Germinal center (tissue), 1 donor: ENCODE measurements around the gene PPP3CA.

ENCODE experiments used
- DNase-seq: peaks from one replicate; pipeline ENCODE4 v3.0.0; 2012; ENCODE audit warnings: mixed read lengths, low spot score

The PPP3CA gene

DNA sequence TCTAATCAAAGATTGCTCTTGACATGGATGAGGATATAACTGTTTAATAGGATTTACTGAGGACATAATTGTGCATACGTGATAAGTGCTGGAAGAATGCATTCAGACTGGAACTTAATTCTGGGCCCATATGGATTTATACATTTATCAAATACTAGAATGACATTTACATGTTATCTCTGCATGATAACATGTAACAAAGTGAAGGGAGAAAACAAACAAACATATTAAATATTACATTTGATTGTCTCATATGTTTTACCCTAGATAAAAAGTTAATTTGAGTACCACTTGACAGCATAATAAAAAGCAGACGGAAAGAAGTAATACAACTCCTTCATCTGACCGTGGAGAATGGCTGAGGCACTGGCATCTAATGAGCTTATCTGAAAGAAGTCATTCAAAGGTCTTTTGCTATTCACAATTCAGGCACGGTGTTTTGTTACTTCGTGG, 297.8 kb downstream of the PPP3CA start:
- no peak for DNase-seq

DNA sequence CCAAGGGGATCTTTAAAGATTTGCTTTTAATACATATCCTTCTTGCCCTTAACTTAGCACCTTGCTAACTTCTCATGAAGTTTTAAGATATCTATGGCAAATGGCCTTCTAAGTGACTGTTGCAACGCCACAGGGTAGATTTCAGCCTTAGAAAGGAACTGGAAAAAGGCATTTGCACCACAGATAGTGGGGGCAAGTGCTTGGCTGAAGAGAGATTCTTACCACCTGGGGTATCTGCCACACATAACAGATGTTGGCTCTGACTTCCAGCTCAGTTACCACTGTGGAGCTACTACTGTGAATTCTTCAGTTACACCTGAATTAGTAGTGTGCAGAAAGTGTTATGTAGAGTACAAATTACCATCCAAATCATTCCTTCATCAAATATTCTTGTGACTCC, 302.6 kb downstream of the PPP3CA start:
- no peak for DNase-seq

DNA sequence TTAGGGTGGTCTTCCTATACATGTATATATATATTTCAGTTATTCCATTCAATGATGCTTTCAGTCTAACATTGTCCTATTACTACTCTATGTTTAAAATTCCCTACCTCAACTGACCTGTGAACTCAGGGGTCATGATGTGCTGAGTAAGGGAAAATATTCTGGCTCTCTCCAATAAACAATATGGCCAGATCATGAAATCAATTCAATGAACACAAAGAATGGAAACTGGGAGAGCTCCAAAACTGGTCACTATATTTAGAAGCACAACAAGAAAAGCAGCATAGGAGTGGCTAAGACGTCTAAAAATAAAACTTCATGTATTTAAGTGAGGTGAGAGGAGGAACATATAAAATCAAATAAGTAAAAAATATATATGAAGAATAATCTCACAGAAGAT, 304.5 kb downstream of the PPP3CA start:
- no peak for DNase-seq

DNA sequence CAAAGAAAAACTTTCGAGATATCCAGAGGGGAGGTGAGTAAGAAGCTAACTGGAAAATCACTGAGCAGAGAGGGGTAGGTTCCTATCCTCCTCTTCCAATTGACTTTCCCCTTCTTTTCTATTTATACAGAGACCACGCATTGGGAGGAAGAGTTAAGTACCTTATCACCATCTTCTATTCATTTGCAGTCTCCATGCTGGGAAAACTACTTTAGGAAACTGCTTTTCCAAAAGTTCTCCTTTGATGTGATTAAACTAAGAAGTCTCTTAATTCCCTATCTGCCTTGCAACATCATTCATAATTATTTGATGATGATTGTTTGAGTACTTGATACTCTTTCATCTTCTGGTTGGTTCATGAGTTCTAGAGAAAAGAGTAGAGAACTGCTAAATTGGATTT, 306.6 kb downstream of the PPP3CA start:
- DNase-seq: no peak

DNA sequence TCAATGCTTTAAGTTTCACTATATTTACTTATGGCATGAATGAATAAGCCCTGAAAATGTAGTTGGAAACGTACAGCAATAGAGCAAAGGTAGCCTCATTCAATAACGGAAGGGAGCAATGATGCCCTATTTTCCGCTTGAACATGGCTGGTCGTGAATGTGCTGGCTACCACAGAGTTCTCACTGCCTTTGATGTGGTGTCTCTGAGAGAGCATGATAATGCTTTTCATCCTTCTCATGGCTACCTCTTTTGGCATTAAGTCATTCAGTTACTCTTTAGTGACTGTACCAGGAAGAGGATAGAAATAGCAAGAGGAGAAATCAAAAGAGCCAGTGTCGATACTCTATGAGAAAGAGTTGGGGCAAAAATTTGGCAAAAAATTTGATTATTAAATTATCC, 308.0 kb downstream of the PPP3CA start:
- no peak for DNase-seq

DNA sequence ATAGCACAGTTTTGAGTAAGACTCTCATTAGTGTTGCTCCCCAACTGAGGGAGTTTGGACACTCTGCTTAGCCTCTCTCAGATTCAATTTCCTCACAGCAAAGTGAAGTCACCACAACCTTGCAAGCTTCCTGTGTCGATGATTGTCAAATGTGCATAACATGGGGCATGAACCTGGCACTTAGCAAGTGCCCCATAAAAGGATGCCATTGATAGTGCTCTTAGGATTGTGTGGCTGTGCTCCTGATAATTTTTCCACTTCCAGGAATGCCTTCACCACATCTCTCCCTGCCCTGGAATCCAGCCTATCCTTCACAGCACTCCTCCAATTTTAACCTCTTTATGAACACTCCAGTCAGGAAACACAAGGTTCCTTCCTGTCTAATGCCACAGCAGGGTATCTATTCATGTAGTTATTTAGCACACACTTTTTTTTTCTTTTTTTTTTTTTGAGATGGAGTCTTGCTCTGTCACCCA, 309.4 kb downstream of the PPP3CA start:
- no peak for DNase-seq

DNA sequence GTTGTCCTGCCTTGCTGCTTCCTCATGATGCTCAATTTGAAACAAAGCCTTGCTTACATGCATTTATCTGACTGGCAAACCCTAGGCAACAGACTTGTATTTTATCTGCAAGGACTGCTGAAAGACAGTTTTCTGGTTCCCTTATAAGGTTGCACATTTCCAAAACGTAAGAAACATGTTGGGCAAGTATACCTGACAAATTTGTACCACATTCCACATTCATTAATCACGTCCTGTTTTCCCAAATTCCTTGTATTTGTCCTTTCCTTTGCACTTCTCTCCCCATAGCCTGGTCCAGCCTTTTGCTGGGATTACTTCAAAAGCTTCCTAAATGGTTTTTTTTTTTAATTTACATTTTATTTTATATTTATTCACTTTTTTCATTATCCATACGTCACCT, 310.1 kb downstream of the PPP3CA start:
- DNase-seq: no peak

DNA sequence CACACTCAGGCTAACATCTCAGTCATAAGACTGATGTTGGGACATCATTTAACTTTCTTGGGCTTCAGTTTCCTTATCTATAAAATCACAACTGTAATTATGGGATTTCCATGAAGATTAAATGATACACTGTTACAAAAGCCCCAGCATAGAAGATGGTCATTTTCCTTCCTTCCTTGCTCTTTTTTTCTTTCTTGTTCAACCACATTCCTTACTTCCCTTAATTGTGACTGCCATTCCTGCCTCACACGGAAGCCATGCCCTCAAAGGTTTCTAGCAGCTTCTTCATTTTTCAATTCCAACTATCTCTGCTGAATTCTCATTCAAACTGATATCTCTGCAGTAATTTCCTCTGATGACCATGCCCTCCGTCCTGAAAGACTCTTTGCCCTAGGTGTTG, 311.8 kb downstream of the PPP3CA start:
- no peak for DNase-seq

DNA sequence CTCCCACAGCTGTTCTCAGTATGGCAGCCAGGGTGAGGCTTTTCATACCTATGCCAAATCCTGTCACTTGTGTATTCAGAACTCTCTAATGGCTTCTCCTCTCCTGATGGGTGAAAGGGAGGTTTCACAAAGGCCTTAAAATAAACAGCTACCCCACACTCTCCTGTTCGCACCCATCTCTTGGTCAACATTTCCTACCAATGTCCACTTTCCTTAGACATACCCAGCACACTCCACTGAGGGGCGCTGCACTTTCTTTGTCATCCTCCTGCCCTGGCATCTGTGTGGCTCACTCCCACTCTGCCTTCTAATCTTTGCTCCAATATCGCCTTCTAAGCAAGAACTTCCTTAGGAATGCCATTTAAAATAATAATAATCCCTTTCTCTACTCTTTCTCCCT, 313.3 kb downstream of the PPP3CA start:
- DNase-seq: no peak

DNA sequence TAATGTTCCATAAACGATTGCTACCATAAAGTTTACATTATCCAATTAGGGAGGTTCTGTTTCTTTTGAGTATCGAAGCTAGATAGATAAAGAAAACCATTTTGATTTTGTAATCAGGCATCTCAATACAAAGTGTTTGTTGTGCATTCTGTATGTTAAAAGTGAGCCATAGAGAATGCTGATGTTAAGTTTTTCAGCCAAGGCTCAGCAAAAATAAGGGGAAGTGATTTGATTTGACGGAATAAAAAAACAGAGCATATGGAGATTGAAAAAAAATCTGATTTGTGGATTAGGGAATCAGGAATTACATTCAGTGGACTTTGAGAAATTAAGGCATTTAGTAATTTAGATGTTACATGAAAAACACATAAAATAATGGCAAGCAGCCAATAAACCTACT, 314.8 kb downstream of the PPP3CA start:
- DNase-seq: no peak

DNA sequence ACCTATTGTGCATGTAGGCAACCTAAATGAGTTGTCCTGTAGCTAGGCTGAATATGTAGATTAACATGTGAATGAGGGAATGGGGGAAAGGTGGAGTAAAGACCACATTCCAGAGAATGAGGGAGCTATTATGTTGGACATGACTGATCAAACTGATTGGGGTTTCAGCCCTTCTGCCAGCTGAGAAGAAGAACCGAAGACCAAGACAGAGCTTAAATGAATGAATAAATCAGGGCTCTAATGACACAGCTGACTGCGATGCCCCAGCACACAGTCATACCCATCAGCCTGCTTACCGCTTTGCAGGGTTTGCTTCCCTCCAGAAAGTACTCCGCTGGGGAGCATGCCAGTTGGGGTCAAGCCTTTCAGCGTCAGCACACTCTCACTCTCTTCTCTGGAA, 315.4 kb downstream of the PPP3CA start:
- DNase-seq: no peak

DNA sequence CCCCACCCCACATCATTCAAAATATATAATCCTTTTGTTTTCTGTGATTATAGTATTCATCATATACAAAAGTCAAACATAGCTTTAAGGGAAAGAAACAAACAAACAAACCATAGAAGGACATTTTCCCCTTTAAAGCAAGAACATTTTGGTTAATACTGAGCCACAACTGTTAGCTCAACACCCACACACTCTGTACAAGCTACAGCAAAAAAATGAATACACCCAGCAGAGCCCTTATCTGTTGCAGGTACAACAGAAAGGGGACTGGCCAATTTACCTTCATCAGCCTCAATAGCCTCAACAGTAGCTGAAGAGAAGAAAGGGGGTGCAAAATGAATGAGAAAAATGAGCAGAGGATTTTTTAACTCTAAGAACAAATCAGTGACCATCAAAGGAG, 318.4 kb downstream of the PPP3CA start:
- DNase-seq: no peak

DNA sequence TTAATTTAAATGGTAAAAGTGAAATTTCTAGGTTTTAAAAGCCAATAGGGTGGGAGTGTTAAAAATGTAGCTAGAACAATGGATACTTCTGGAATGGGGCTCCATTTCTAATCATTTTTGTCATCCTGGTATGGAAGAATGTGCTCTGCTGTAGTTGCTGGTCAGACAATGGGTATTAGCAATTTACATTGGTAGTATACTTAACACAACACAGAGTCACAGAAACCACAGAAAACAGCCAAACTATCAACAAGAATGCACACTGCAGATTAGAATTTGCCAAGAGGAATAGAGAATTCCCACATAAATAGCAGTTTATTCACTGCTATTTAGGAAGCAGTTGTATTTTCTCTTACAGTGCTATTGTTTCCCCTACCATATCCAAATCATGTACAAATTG, 319.6 kb downstream of the PPP3CA start:
- no peak for DNase-seq

DNA sequence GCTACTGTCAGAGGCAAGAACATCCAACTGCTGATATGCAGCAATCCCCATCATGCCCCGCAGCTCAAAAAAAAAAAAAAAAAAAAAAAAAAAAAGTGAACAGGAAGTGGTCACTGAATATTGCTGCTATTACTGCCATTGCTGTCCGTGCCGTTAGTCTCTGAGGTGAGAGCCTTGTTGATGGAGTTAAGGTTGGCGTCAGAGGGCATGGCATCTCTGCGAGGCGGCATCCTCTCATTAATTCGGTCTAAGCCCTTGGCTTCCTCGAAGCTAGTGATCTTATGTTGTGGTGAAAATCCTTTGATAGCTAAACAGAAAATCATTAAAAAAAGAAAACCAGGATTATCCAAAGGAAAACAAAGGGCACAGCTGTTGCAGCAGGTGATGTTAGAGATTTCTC, 321.6 kb downstream of the PPP3CA start:
- no peak for DNase-seq

DNA sequence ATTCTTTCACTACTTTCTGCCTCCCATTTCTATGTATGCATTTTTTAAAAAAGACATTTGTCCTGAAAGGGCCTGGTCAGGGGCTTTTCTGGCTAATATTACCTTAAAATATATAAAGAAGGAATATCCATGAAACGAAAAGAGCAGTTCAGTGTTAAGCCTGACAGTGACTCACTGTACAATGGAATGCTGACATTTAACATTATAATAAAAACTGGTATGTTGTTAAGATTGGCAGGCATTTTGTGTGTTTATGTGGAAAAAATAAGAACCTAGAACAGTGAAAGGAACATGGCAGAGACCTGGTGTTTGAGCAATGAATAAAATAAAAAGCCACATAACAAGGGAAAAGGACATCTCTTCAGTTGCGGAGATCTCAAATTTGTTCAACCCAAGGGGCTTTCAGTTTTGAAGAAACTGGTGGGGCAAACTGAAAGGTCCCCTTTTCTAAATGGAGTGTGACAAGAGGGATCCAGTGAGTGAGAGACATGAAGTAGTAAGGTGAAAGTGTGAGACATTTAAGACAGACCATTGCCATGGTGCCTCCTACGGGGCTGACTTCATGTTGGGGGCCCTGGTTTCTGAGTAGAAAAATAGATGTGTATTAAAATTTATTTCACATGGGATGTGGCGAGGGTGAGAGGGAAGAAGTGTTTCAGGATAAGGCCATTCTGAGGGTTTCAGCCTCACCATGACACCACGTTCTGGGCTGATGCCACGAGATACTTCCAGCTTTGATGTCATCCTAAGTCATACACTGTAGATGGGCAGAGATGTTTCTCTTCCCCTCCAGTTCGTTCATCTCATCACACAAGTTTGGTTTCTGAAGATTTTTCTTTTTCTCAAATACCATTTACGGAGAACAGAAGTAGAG, 324.9 kb downstream of the PPP3CA start:
- no peak for DNase-seq

DNA sequence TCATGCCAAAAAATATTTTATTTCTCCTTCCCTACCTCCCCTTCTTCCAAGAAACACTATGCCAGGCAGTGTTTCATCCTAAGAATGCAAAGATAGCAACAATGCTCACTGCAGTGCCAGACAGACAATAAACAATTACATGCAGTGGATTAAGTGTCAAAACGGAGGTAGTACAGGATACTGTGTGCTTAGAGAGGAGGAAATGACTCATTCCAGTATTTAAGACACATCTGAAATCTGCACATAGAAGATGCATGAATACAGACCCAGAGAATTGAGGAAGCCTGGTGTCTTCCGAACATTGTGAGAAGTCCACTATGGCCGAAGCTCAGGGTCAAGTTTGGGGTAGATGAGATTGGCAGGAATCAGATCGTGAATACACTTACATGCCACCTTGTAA, 326.4 kb downstream of the PPP3CA start:
- no peak for DNase-seq

DNA sequence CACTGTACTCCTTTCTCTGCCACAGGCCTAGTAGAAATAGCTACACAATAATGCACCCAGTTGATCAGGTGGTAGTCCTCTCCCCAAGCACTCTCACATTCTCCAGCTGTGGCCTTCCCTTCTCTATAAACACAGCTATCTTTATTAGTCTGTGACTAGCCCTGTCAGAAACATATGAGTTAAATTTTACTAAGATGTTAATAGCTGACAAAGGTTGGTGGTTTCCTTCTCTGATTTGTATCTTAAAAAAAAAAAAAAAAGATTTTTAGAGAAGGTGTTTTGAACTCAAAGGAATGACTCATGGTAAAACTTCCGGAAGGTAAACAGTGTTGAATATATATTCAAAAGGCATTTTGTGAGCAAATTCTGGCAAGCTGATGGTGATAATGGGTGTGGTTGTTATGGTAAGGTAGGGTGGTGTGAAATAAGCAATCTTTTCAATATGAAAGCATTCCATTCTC, 327.4 kb downstream of the PPP3CA start:
- no peak for DNase-seq

DNA sequence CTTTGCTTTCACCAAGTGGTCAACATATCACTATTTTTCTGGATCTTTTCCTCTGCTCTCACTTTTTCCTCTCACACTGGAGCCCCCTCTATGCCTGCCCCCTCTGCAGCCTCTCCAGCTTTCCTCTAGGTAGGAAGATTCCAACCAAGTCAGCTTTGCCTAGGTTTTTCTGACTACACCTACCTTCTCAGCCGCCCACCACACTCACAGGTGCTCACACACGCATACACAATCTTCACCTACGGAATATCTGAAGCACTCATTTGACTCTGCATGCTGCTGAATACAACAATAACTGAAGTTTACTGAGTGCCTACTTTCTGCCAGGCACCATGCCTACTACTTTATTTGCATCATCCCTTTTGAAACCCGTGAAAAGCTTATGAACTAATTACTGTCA, 328.0 kb downstream of the PPP3CA start:
- DNase-seq: no peak

DNA sequence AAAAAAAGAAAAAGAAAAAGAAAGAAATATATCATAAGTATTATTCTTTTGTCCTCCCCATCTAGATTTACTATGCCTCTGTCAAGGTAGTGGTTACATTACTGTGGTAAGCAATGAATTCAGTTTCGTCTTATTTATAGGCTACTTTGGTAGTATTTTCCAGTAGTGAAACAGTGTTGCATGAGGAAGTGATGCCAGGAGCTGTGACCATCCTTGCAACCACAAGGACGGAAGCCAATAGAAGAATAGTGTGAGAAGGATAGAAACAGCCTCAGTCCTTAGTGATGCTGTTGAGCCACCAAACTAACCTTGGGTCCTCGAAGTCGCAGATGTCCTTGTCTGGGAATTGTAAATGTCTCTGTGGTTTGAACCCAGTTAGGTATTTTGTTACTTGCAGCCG, 328.5 kb downstream of the PPP3CA start:
- peak; percentile 66 for DNase-seq

DNA sequence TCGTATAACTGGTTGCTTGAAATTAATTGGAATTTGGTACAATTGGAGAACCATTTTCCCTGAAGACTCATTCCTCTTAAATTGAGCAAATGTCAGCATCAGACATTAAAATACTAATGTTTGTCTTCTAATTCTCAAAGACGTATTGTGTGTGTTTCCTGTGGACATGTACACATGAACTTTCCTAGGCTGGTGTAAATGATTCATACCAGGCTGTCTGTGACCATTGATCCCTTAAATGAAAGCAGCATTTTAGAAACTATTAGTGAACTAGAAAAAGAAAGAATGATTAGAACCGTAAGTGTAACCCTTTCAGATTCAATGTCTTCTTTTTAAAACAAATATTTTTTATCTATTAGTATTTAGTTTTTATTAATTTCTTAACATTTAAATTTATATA, 332.9 kb downstream of the PPP3CA start:
- no peak for DNase-seq

DNA sequence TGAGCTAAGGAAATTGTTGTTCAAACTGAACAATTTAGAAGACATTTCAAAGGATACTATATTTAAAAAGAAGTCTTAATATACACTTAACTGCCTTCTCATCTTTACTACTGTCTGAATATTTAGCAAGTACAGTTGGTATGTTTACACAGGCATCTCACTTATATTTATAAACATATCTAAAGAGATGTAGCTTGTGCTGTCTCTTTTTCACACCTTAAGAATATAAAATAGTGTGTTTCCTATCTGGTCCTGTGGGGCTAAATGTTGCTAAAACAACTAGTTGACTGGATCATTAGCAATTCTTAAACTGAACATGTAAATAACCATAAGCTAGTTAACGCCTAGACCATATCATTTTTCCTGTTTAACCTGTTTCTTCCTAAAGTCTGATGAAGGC, 336.3 kb downstream of the PPP3CA start:
- DNase-seq: no peak

DNA sequence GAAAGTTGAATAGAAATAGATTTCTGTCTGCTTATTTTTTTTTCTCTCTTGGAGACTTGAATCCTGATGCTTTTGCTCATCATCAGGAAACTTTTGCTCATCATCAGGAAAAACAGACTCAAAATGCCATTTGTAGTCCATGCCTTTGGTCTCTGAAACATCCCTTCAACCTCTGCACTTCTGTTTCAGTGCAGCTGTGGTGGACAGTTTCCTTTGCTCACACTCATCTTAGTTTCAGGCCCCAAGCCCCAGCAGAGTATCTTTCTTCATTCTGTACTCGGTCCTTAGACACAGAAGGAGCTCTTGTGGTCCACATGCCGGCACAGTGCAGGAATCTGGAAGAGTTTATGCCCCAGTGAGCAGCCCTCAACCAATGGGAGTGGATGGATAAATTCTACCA, 337.9 kb downstream of the PPP3CA start:
- DNase-seq: no peak

DNA sequence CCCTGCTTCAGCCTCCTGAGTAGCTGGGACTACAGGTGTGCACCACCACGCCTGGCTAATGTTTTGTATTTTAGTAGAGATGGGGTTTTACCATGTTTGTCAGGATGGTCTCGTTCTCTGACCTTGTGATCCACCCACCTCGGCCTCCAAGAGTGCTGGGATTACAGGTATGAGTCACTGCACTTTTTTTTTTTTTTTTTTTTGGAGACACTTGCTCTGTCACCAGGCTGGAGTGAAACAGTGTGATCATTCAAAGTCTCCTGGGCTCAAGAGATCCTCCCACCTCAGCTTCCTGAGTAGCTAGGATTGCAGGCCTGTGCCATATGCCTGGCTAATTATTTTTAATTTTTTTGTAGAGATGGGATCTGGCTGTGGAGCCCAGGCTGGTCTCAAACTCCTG, 338.8 kb downstream of the PPP3CA start:
- DNase-seq: no peak

DNA sequence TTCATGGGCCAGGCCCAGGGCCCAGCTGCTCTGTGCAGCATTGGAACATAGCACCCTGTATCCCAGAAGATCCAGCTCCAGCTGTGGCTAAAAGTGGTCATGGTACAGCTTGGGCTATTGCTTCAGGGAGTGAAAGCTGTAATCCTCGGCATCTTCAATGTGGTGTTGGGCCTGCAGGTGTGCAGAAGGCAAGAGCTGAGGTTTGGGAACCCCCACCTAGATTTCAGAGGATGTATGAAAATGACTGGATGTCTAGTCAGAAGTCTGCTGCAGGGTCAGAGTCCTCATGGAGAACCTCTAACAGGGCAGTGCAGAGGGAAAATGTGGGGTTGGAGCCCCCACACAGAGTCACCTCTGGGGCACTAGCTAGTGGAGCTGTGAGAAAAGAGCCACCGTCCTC, 341.7 kb downstream of the PPP3CA start:
- DNase-seq: no peak
